Activated B cell treated with CpG ODN at 0.5 μM for 24 hours (primary cell): Measurements from ENCODE around the gene PPM1D. TPM values are rescaled to one million over a fixed set of nuclear protein-coding genes. Genes with fewer than 3 reads are reported as not detected.

ENCODE experiments used
- ATAC-seq: fragments of 200-7000 bp; cut with Tn5 transposase; one replicate; pipeline ENCODE4 v1.10.0; 2021; ENCODE audit warnings: low read depth, mild to moderate bottlenecking, moderate library complexity
- CTCF ChIA-PET: fragments of 350-600 bp; sonication (Branson Sonifier 250); formaldehyde crosslinking; loops from one replicate; lab custom pipeline; 2021; ENCODE audit warnings: antibody characterized with exemption; lab: Charles Lee
- POLR2A ChIA-PET: fragments of 350-600 bp; sonication (Branson Sonifier 250); formaldehyde crosslinking; loops from one replicate; lab custom pipeline; 2021; ENCODE audit warnings: antibody characterized with exemption; lab: Charles Lee
- DNase-seq: peaks from one replicate; pipeline ENCODE4 v3.0.0; 2022
- H3K27ac Mint-ChIP-seq: one replicate; pipeline ENCODE4 v1.8.0; 2020; ENCODE audit warnings: mixed read lengths
- H3K27me3 Mint-ChIP-seq: one replicate; pipeline ENCODE4 v1.8.0; 2021; ENCODE audit warnings: mixed read lengths
- H3K36me3 Mint-ChIP-seq: one replicate; pipeline ENCODE4 v1.8.0; 2021; ENCODE audit warnings: low read depth, mixed read lengths
- H3K4me1 Mint-ChIP-seq: one replicate; pipeline ENCODE4 v1.8.0; 2021; ENCODE audit warnings: mixed read lengths
- H3K4me3 Mint-ChIP-seq: one replicate; pipeline ENCODE4 v1.8.0; 2020; ENCODE audit warnings: mild to moderate bottlenecking, mixed read lengths
- H3K9me3 Mint-ChIP-seq: one replicate; pipeline ENCODE4 v1.8.0; 2020; ENCODE audit warnings: mixed read lengths
- CTCF ChIP-seq: fragments of 200-600 bp; IDR thresholded peaks from one replicate; pipeline ENCODE4 v1.8.0; 2022; ENCODE audit warnings: antibody characterized with exemption, mild to moderate bottlenecking
- intact Hi-C: fragments of 100-400 bp; cut with micrococcal nuclease; formaldehyde crosslinking; loops from one replicate; pipeline ENCODE4 v1.15.1; 2024
- total RNA-seq: library from RNA; stranded (reverse); gene quantifications from 2 replicates; pipeline ENCODE4 v1.2.3, GENCODE V29; 2022

The PPM1D gene
- total RNA-seq, 1 donor from 2014 or later = 13.3 TPM

GRCh38 chr17:60641810-60642220 lies 41.8 kb downstream of the PPM1D start:
- ChIA-PET CTCF (no interaction called here), POLR2A (no interaction called here)
- intact Hi-C loops = no loop called here
- Mint-ChIP-seq H3K27me3 (no peaks in the 10 kb centered on the region), H3K36me3 (peaks cover 39% of the 10 kb centered on the region), H3K27ac (no peak overlapping the region), H3K4me1 (peaks cover 7% of the 10 kb centered on the region), H3K4me3 (no peak overlapping the region), H3K9me3 (no peaks in the 10 kb centered on the region)
- no peak for TF ChIP-seq CTCF
- DNase-seq (no peak), ATAC-seq (peak; percentile 52)

- POLR2A ChIA-PET = no interaction called here
- H3K27ac Mint-ChIP-seq = no peak overlapping the region
- CTCF ChIA-PET = interaction anchor here (1.4 kb wide), 1 partner anchor 9 kb away, joined by 4 read pairs; no protein-coding TSS in a partner anchor
- intact Hi-C loops = no loop called here
- H3K36me3 Mint-ChIP-seq = peaks cover 48% of the 10 kb centered on the region
- H3K4me3 Mint-ChIP-seq = no peak overlapping the region
- no peak for DNase-seq
- no peak for ATAC-seq
- TF ChIP-seq CTCF = no peak
- no peaks in the 10 kb centered on the region for H3K9me3 Mint-ChIP-seq
- no peaks in the 10 kb centered on the region for H3K27me3 Mint-ChIP-seq
- H3K4me1 Mint-ChIP-seq = peaks cover 7% of the 10 kb centered on the region
Measured at GRCh38 chr17:60645918-60646523, 46.0 kb downstream of the PPM1D start.

GRCh38 chr17:60646701-60647100 lies 46.7 kb downstream of the PPM1D start:
- no peaks in the 10 kb centered on the region for H3K27me3 Mint-ChIP-seq
- peaks cover 6% of the 10 kb centered on the region for H3K4me1 Mint-ChIP-seq
- ChIA-PET POLR2A (no interaction called here), CTCF (interaction anchor here (1.4 kb wide), 1 partner anchor 9 kb away, joined by 4 read pairs; no protein-coding TSS in a partner anchor)
- no peaks in the 10 kb centered on the region for H3K9me3 Mint-ChIP-seq
- intact Hi-C loops = no loop called here
- no peak for TF ChIP-seq CTCF
- no peak overlapping the region for H3K27ac Mint-ChIP-seq
- DNase-seq = no peak
- ATAC-seq = no peak
- no peak overlapping the region for H3K4me3 Mint-ChIP-seq
- H3K36me3 Mint-ChIP-seq = peaks cover 47% of the 10 kb centered on the region

DNA sequence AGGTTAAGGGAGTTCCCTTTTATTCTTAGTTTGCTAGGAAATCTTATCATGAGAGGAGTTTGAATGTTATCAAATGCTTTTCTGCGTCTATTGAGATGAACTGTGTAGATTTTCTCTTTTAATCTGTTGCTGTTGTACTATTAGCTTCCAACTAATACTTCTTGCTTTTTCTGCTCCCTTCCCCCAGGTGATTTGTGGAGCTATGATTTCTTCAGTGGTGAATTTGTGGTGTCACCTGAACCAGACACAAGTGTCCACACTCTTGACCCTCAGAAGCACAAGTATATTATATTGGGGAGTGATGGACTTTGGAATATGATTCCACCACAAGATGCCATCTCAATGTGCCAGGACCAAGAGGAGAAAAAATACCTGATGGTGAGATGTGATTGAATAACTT lies 47.7 kb downstream of the PPM1D start:
- CTCF ChIA-PET = no interaction called here
- intact Hi-C loops = no loop called here
- H3K27me3 Mint-ChIP-seq = no peaks in the 10 kb centered on the region
- peaks cover 51% of the 10 kb centered on the region for H3K36me3 Mint-ChIP-seq
- peak overlapping the region; percentile 14 for H3K27ac Mint-ChIP-seq
- POLR2A ChIA-PET = no interaction called here
- ATAC-seq (no peak), DNase-seq (no peak)
- H3K4me1 Mint-ChIP-seq = peaks cover 11% of the 10 kb centered on the region
- H3K4me3 Mint-ChIP-seq = no peak overlapping the region
- H3K9me3 Mint-ChIP-seq = no peaks in the 10 kb centered on the region
- TF ChIP-seq CTCF = no peak

GRCh38 chr17:60652454-60653247 lies 52.7 kb downstream of the PPM1D start:
- DNase-seq = no peak
- no peaks in the 10 kb centered on the region for H3K27me3 Mint-ChIP-seq
- ATAC-seq = peak; percentile 100
- H3K4me1 Mint-ChIP-seq = peaks cover 25% of the 10 kb centered on the region
- H3K4me3 Mint-ChIP-seq = peak overlapping the region; percentile 41
- intact Hi-C loops = loop anchor here (1.0 kb wide), 1 partner anchor 25 kb away; the partner anchor contains the start of gene BCAS3
- no peaks in the 10 kb centered on the region for H3K9me3 Mint-ChIP-seq
- ChIA-PET POLR2A (no interaction called here), CTCF (interaction anchor here (1.7 kb wide), 1 partner anchor 13 kb away, joined by 7 read pairs; no protein-coding TSS in a partner anchor)
- H3K36me3 Mint-ChIP-seq = peaks cover 52% of the 10 kb centered on the region
- TF ChIP-seq CTCF = no peak
- H3K27ac Mint-ChIP-seq = peak overlapping the region; percentile 15
